Large intestine (tissue), 3 donors: ENCODE measurements around the gene CELF3. TPM values are rescaled to one million over a fixed set of nuclear protein-coding genes. Genes with fewer than 3 reads are reported as not detected.

ENCODE experiments used
- DNase-seq, 2 donors: peaks; one replicate each; pipeline versions ENCODE4 v3.0.0 to v3.0.0-alpha.2; 2013
- H3K27ac ChIP-seq: one replicate; pipeline ENCODE4 v1.5.1; 2013; ENCODE audit warnings: low read length
- H3K27me3 ChIP-seq: 2 replicates; pipeline ENCODE4 v1.6.1; 2013; ENCODE audit warnings: low read length; ENCODE audit not compliant: control insufficient read depth, insufficient read depth
- H3K36me3 ChIP-seq: 2 replicates; pipeline ENCODE4 v1.6.1; 2013; ENCODE audit warnings: low read length; ENCODE audit not compliant: control insufficient read depth, insufficient read depth
- H3K4me1 ChIP-seq: one replicate; pipeline ENCODE4 v1.6.1; 2013; ENCODE audit warnings: low read length; ENCODE audit not compliant: control insufficient read depth, insufficient read depth
- H3K4me3 ChIP-seq: one replicate; pipeline ENCODE4 v1.5.1; 2013; ENCODE audit warnings: low read length
- H3K9me3 ChIP-seq: one replicate; pipeline ENCODE4 v1.6.1; 2013; ENCODE audit warnings: mild to moderate bottlenecking, low read depth, low read length, moderate library complexity; ENCODE audit not compliant: control insufficient read depth
- WGBS: methylation state at CpG from one replicate; pipeline ENCODE4 v1.1.5; 2013; ENCODE audit warnings: low lambda C conversion rate; ENCODE audit not compliant: insufficient coverage; 5-methylcytosine and 5-hydroxymethylcytosine counted together
- polyA plus RNA-seq: library from polyadenylated mRNA; unstranded; fragments of 120-200 nt; gene quantifications from one replicate; pipeline ENCODE4 v1.2.1, GENCODE V29; 2013

CELF3 gene
- polyA plus RNA-seq, 1 donor: 57.1 TPM

GRCh38 chr1:151711951-151712350 lies 4.7 kb downstream of the CELF3 start:
- H3K36me3 ChIP-seq: peaks cover 19% of the 10 kb centered on the region
- 30% methylated on average over 2 of the region's 10 CpGs for WGBS
- H3K27me3 ChIP-seq: no peaks in the 10 kb centered on the region
- no peaks in the 10 kb centered on the region for H3K9me3 ChIP-seq
- peak; percentile 60 to 77 for DNase-seq
- peak overlapping the region; percentile 65 for H3K27ac ChIP-seq
- peak overlapping the region; percentile 17 for H3K4me3 ChIP-seq
- H3K4me1 ChIP-seq: peaks cover 40% of the 10 kb centered on the region

GRCh38 chr1:151711044-151711800 lies 5.4 kb downstream of the CELF3 start:
- WGBS: no CpG with 5 or more reads among the region's 21 CpGs
- peaks cover 40% of the 10 kb centered on the region for H3K4me1 ChIP-seq
- DNase-seq: no peak
- H3K27me3 ChIP-seq: no peaks in the 10 kb centered on the region
- H3K4me3 ChIP-seq: no peak overlapping the region
- H3K27ac ChIP-seq: no peak overlapping the region
- no peaks in the 10 kb centered on the region for H3K9me3 ChIP-seq
- H3K36me3 ChIP-seq: peaks cover 27% of the 10 kb centered on the region

- DNase-seq: peak in 1 of 2 donors; percentile 42
- no peaks in the 10 kb centered on the region for H3K9me3 ChIP-seq
- H3K4me1 ChIP-seq: peaks cover 40% of the 10 kb centered on the region
- peak overlapping the region; percentile 27 for H3K27ac ChIP-seq
- no CpG with 5 or more reads among the region's 15 CpGs for WGBS
- H3K27me3 ChIP-seq: no peaks in the 10 kb centered on the region
- peaks cover 34% of the 10 kb centered on the region for H3K36me3 ChIP-seq
- no peak overlapping the region for H3K4me3 ChIP-seq
These were observed 6.3 kb downstream of the CELF3 start for GRCh38 chr1:151710187-151710840.

GRCh38 chr1:151708891-151709290 lies 7.7 kb downstream of the CELF3 start:
- Histone ChIP-seq H3K27me3 (no peaks in the 10 kb centered on the region), H3K4me3 (no peak overlapping the region), H3K9me3 (no peaks in the 10 kb centered on the region), H3K4me1 (peaks cover 32% of the 10 kb centered on the region), H3K27ac (no peak overlapping the region), H3K36me3 (peaks cover 42% of the 10 kb centered on the region)
- DNase-seq: no peak
- no CpG with 5 or more reads among the region's 15 CpGs for WGBS

- no peak for DNase-seq
- H3K36me3 ChIP-seq: peaks cover 52% of the 10 kb centered on the region
- peaks cover 20% of the 10 kb centered on the region for H3K4me1 ChIP-seq
- H3K27ac ChIP-seq: no peak overlapping the region
- no CpG with 5 or more reads among the region's 15 CpGs for WGBS
- no peak overlapping the region for H3K4me3 ChIP-seq
- H3K27me3 ChIP-seq: no peaks in the 10 kb centered on the region
- H3K9me3 ChIP-seq: no peaks in the 10 kb centered on the region
These were observed 9.0 kb downstream of the CELF3 start for GRCh38 chr1:151707541-151708065.

GRCh38 chr1:151706464-151707415 lies 9.9 kb downstream of the CELF3 start:
- DNase-seq: no peak
- peaks cover 11% of the 10 kb centered on the region for H3K4me1 ChIP-seq
- H3K27me3 ChIP-seq: no peaks in the 10 kb centered on the region
- no peak overlapping the region for H3K4me3 ChIP-seq
- H3K36me3 ChIP-seq: peaks cover 56% of the 10 kb centered on the region
- H3K9me3 ChIP-seq: no peaks in the 10 kb centered on the region
- no peak overlapping the region for H3K27ac ChIP-seq
- no CpG with 5 or more reads among the region's 21 CpGs for WGBS

- H3K27me3 ChIP-seq: no peaks in the 10 kb centered on the region
- H3K4me1 ChIP-seq: peaks cover 6% of the 10 kb centered on the region
- H3K4me3 ChIP-seq: no peak overlapping the region
- H3K9me3 ChIP-seq: no peaks in the 10 kb centered on the region
- H3K36me3 ChIP-seq: peaks cover 63% of the 10 kb centered on the region
- no CpG with 5 or more reads among the region's 11 CpGs for WGBS
- no peak overlapping the region for H3K27ac ChIP-seq
- DNase-seq: no peak
These were observed 10.7 kb downstream of the CELF3 start for GRCh38 chr1:151705753-151706463.

GRCh38 chr1:151705146-151705545 lies 11.5 kb downstream of the CELF3 start:
- H3K36me3 ChIP-seq: peaks cover 63% of the 10 kb centered on the region
- no CpG with 5 or more reads among the region's 7 CpGs for WGBS
- no peaks in the 10 kb centered on the region for H3K9me3 ChIP-seq

GRCh38 chr1:151704246-151704645 lies 12.4 kb downstream of the CELF3 start:
- WGBS: no CpG with 5 or more reads among the region's 4 CpGs
- no peaks in the 10 kb centered on the region for H3K9me3 ChIP-seq
- no peak overlapping the region for H3K27ac ChIP-seq
- DNase-seq: no peak
- H3K36me3 ChIP-seq: peaks cover 62% of the 10 kb centered on the region
- H3K4me1 ChIP-seq: no peaks in the 10 kb centered on the region
- no peak overlapping the region for H3K4me3 ChIP-seq
- H3K27me3 ChIP-seq: no peaks in the 10 kb centered on the region

More at GRCh38 chr1:151705146-151705545, 11.5 kb downstream of the CELF3 start:
- Histone ChIP-seq H3K27me3 (no peaks in the 10 kb centered on the region), H3K27ac (no peak overlapping the region), H3K4me1 (peaks cover 6% of the 10 kb centered on the region), H3K4me3 (no peak overlapping the region)
- DNase-seq: no peak
